Stimulated activated CD8-positive, alpha-beta memory T cell treated with anti-CD3 and anti-CD28 coated beads, Interleukin-7, amount 100 ng/mL, for 4 hours (primary cell): ENCODE data around the gene IFT81.
"Not testable (repeated sequence)": the region's sequence is repeated elsewhere in the genome, so short reads cannot be mapped to it uniquely, and the experiment has no call there.

Experiments
- DNase-seq, 2 donors: peaks; one replicate each; pipeline ENCODE4 v3.0.0-alpha.2; 2020; ENCODE audit warnings: low read depth in 2 of 2

The IFT81 gene

GRCh38 chr12:110107369-110108281 lies 16.5 kb upstream of the IFT81 start:
- no peak for DNase-seq

GRCh38 chr12:110108309-110109036 lies 15.7 kb upstream of the IFT81 start:
- DNase-seq, result no peak

- DNase-seq, result no peak
Measured at GRCh38 chr12:110109037-110109836, 14.9 kb upstream of the IFT81 start.

GRCh38 chr12:110109837-110110535 lies 14.2 kb upstream of the IFT81 start:
- DNase-seq, result no peak

- no peak for DNase-seq
Measured at GRCh38 chr12:110111476-110112334, 12.5 kb upstream of the IFT81 start.

GRCh38 chr12:110112335-110112660 lies 11.9 kb upstream of the IFT81 start:
- no peak for DNase-seq

GRCh38 chr12:110114528-110114937 lies 9.6 kb upstream of the IFT81 start:
- DNase-seq, result no peak

- DNase-seq, result no peak
Measured at GRCh38 chr12:110115675-110116074, 8.5 kb upstream of the IFT81 start.

- DNase-seq, result no peak
Measured at GRCh38 chr12:110116623-110117022, 7.5 kb upstream of the IFT81 start.

- DNase-seq, result not testable (repeated sequence)
Measured at GRCh38 chr12:110117210-110117609, 6.9 kb upstream of the IFT81 start.

- no peak for DNase-seq
Measured at GRCh38 chr12:110117956-110118685, 6.0 kb upstream of the IFT81 start.

GRCh38 chr12:110122929-110123328 lies 1.2 kb upstream of the IFT81 start:
- DNase-seq, result no peak

- DNase-seq, result no peak
Measured at GRCh38 chr12:110123919-110124268, 263 bp upstream of the IFT81 start.

GRCh38 chr12:110126557-110126956 lies 2.4 kb downstream of the IFT81 start:
- DNase-seq, result no peak

- no peak for DNase-seq
Measured at GRCh38 chr12:110134691-110135411, 10.7 kb downstream of the IFT81 start.

GRCh38 chr12:110135806-110136205 lies 11.6 kb downstream of the IFT81 start:
- no peak for DNase-seq

- no peak for DNase-seq
Measured at GRCh38 chr12:110137786-110138185, 13.6 kb downstream of the IFT81 start.

- DNase-seq, result no peak
Measured at GRCh38 chr12:110141389-110141788, 17.2 kb downstream of the IFT81 start.

GRCh38 chr12:110146986-110147385 lies 22.8 kb downstream of the IFT81 start:
- no peak for DNase-seq
